ENCODE measurements around the gene ULBP1.
"Not testable (repeated sequence)": the region's sequence is repeated elsewhere in the genome, so short reads cannot be mapped to it uniquely, and the experiment has no call there.

Gene ULBP1

GRCh38 chr6:149933461-149933860, 30.3 kb upstream of the ULBP1 start:
- DNase-seq (ENCODE audit: low read depth), result no peak

DNA sequence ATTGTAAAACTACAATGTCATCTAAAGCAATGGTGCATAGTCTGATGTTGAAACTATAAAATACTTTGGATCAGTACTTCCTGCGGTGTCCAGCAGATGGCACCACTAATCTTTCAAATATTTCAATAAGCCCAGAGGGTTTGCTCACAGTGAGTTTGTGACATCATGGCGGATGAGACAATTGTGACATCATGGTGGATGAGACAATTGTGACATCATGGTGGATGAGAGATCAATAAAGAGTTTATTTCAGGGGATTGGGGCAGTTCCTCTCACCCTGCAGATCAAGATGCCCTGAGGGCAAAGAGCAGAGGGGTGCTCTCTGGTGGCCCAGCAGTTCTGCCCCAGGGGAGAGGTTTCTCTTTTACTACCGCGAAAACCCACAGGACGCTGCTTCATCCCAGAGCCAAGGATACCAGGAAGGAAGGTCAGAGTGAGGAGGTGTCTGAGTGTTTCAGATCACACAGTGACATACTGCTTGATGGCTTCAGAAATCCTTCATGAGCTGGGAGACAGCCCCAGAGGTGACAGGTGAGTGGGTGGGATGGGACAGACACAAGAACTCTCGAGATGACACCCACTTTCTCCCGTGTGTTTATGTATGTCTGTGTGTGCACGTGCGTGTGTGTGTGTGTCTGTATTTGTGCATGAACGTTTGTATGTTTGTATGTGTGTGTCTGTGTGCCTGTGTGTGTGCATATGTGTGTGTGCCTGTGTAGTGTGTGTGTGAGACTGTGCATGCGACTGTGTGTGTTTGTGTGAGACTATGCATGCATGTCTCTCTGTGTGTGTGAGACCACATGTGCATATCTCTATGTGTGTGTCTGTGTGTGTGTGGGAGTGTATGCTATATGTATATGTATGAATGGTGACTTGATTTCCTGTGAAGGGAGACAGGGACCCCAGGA, 29.2 kb upstream of the ULBP1 start:
- peak; percentile 57 for DNase-seq (ENCODE audit: low read depth)

- no peak for DNase-seq (ENCODE audit: low read depth)
Measured at GRCh38 chr6:149935246-149935645, 28.5 kb upstream of the ULBP1 start.

GRCh38 chr6:149935668-149936067, 28.1 kb upstream of the ULBP1 start:
- DNase-seq (ENCODE audit: low read depth), result no peak

DNA sequence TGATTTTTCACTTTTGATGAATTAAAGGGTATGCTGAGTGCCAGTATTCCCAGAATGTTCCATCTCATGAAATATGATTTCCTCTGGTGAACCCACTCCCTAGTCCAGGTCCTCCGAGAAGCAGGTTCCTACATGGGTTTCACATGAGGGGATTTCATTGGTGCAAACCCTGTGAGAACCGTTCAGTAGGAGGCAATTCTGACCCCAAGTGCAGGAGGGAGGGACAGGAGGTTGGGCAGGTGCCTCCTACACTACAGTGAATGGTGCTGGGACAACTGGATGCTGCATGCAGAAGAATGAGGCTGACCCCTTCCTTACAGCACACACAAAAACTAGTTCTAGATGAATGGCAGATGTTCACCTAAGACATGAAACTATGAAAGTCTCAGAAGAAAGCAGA, 27.0 kb upstream of the ULBP1 start:
- no peak for DNase-seq (ENCODE audit: low read depth)

DNA sequence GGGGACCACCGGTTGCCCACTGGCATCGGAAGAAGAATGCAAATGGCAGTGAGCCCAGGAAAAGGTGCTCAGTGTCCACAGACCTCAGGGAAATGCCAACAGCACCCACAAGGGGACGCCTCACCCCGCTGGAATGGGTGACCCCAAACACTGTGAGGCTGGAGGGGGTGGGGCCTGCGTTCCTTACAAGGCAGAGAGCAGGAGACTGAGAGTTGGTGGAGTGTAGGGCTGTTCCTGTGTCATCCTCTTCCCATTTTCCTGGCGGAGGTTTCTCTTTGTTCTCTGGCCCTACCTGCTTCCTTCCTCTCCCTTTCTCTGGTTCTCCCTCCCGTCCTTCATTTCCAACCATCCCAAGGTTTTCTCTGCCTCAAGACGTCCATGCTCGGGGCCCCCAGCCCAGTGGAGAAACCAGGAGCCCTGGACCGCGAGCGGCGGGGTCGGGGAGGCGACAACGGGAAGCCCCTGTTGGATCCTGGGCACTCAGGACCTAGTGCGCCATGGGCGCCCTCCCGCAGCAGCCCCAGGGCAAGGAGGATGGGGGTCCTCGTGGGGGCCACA, 25.7 kb upstream of the ULBP1 start:
- DNase-seq (ENCODE audit: low read depth), result not testable (repeated sequence)

GRCh38 chr6:149938571-149939355, 25.0 kb upstream of the ULBP1 start:
- no peak for DNase-seq (ENCODE audit: low read depth)

DNA sequence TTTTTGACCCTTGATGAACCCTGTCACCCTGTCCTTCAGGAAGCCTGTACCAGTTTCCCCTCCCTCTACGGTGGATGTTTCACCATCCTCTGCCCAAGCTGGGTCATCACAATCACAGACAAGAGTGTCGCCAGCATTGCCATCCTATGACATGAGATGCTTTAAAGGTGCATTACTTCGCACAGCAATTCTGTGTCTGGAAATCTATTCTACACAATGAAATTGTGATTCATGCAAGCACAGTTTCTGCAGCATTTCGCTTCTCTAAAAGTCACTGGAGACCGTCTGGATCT, 24.4 kb upstream of the ULBP1 start:
- no peak for DNase-seq (ENCODE audit: low read depth)

GRCh38 chr6:149939909-149940671, 23.7 kb upstream of the ULBP1 start:
- no peak for DNase-seq (ENCODE audit: low read depth)

DNA sequence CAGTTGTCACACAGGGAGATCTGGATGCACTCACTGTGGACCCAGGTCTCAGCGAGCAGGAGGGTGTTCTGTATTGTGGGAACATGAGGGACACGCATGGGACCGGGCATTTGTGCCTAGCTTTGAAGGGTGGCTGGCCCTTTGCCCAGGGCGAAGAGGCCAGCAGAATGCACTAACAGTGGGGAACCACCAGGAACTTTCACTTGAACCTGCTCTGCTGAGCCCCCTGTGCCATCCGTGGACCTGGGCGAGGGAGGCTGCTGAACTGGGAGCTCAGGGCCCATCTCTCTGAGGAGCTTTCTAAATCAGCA, 23.1 kb upstream of the ULBP1 start:
- no peak for DNase-seq (ENCODE audit: low read depth)

GRCh38 chr6:149941583-149942460, 21.9 kb upstream of the ULBP1 start, which contains the start of gene ULBP2:
Gene ULBP2 (plus strand): TSS chr6:149942014. CDS start chr6:149942073, 59 bp downstream.
- peak; percentile 92 for DNase-seq (ENCODE audit: low read depth)

DNA sequence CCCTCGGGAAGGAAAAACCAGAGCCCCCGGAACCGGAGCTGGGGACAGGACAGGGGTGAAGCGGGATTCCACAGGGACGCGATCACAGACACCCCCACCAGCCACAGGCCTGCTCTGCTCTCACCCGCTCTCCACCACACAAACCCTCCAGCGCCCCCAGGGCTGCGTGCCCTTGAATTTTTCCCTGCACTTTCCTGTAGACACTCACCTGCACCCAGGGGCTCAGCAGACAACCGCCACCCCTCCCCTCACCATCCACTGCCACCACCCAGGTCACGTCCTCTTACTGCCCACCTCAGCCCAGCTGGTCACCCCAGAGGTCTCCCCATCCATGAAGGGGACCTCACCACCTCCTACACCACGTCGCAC, 21.3 kb upstream of the ULBP1 start:
- no peak for DNase-seq (ENCODE audit: low read depth)

DNA sequence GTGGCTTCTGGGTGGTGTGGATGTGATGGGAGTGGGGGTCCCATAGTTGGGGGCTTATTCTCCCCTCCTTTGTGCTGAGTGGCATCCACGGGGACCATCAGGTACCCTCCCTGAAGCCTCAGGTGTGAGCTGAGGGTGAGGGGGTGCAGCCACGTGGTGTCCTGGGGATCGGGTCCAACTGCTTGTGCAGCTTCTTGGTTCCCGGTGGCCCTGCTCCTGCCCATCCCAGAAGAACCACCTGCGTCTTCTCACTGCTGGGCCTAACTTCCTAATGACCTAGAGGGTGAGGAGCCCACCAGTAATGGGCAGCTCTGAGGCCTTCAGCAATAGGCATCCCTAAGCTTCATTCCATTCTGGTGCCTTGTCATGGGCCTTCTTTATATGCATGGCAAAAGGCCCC, 20.4 kb upstream of the ULBP1 start:
- not testable (repeated sequence) for DNase-seq (ENCODE audit: low read depth)

- DNase-seq (ENCODE audit: low read depth), result not testable (repeated sequence)
Measured at GRCh38 chr6:149945276-149945675, 18.5 kb upstream of the ULBP1 start.

GRCh38 chr6:149946631-149947030, 17.1 kb upstream of the ULBP1 start:
- DNase-seq (ENCODE audit: low read depth), result not testable (repeated sequence)

DNA sequence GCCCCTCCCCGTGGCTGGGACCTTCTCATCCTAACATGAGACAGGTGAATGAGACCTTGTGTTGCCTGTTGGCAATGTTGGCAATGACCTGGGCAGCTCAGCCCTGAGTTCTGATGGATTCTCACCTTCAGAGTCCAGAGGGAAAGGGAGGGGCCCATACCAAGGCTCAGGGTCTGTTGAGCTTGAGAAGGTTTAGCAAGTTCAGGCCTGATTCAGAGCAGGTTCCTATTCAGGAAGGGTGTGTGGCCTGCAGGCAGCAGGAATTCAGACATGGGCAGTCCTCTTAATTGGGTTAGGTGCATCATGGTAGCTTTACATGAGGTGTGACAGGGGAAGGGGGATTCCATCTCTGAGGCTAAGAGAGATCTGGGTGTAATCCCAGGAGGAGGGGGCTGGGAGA, 16.2 kb upstream of the ULBP1 start:
- not testable (repeated sequence) for DNase-seq (ENCODE audit: low read depth)

DNA sequence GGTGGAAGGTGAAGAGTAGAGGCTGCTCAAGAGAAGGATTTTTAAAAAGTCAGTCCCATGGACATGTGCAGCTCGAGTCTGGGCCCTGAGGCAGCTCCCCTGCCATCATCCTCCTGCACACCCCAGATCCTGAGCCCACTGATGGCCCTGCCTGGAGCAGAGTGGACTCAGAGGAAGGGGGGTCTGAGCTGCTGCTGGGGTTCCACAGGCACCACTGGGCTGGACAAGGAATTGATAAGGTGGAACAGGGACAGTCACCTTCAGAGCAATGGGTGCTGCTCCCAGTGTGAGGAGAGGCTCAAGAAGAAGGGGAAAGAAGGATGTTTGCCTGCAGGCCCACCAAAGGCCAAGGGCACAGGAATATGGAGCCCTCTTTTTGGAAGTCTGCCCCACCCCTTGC, 15.7 kb upstream of the ULBP1 start:
- DNase-seq (ENCODE audit: low read depth), result no peak

- DNase-seq (ENCODE audit: low read depth), result no peak
Measured at GRCh38 chr6:149948616-149949015, 15.1 kb upstream of the ULBP1 start.

DNA sequence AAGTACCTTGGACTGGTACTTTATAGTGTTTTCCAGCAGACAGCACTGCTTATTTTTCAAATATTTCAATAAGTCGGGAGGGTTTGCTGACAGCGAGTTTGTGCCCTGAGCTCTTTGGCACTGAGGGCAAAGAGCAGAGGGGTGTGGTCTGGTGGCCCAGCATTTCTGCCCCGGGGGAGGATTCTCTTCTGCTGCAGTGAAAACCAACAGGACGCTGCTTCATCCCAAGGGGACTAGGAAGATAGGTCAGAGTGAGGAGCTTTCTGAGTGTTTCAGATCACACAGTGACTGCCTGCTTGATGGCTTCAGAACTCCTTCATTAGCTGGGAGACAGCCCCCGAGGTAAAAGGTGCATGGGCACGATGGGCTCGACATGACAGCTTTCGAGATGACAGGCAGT, 13.3 kb upstream of the ULBP1 start:
- no peak for DNase-seq (ENCODE audit: low read depth)

- no peak for DNase-seq (ENCODE audit: low read depth)
Measured at GRCh38 chr6:149951096-149951495, 12.6 kb upstream of the ULBP1 start.

- DNase-seq (ENCODE audit: low read depth), result no peak
Measured at GRCh38 chr6:149951626-149952025, 12.1 kb upstream of the ULBP1 start.

All from HS-27A (cell line).